Endothelial cell (in vitro differentiated cells): ENCODE results near the gene SLC25A14. TPM values are rescaled to one million over a fixed set of nuclear protein-coding genes. Genes with fewer than 3 reads are reported as not detected.
A peak's percentile ranks its signal among the peaks of the same experiment; 100 is the strongest.

Experiments
- DNase-seq: peaks from one replicate; pipeline ENCODE4 v3.0.0; 2021; ENCODE audit warnings: low spot score
- H3K27ac Mint-ChIP-seq: one replicate; pipeline ENCODE4 v1.8.0; 2021; ENCODE audit warnings: mixed read lengths, inconsistent platforms; ENCODE audit not compliant: unreplicated experiment
- H3K27me3 Mint-ChIP-seq: one replicate; pipeline ENCODE4 v1.8.0; 2021; ENCODE audit warnings: mild to moderate bottlenecking, moderate library complexity, mixed read lengths, inconsistent platforms; ENCODE audit not compliant: unreplicated experiment
- H3K36me3 Mint-ChIP-seq: one replicate; pipeline ENCODE4 v1.8.0; 2021; ENCODE audit warnings: mild to moderate bottlenecking, low read depth, mixed read lengths, inconsistent platforms; ENCODE audit not compliant: unreplicated experiment
- H3K4me1 Mint-ChIP-seq: one replicate; pipeline ENCODE4 v1.8.0; 2021; ENCODE audit warnings: mild to moderate bottlenecking, mixed read lengths, inconsistent platforms; ENCODE audit not compliant: unreplicated experiment
- H3K4me3 Mint-ChIP-seq: one replicate; pipeline ENCODE4 v1.8.0; 2021; ENCODE audit warnings: mild to moderate bottlenecking, mixed read lengths, inconsistent platforms; ENCODE audit not compliant: unreplicated experiment
- H3K9me3 Mint-ChIP-seq: one replicate; pipeline ENCODE4 v1.8.0; 2021; ENCODE audit warnings: mixed read lengths, inconsistent platforms; ENCODE audit not compliant: unreplicated experiment
- long read RNA-seq: library from polyadenylated mRNA; unstranded; transcript quantifications from one replicate; pipeline ENCODE4 v2.0.0, GENCODE V29; 2020; ENCODE audit not compliant: unreplicated experiment
- total RNA-seq: library from RNA; stranded (reverse); fragmentation: NEBNext Ultra II Directional; extraction: Animal tissue kit (Norgen Biotek cat#: 25700); gene quantifications from one replicate; pipeline ENCODE4 v1.2.1, GENCODE V29; 2021; ENCODE audit not compliant: unreplicated experiment
- TF ChIP-seq, protein P1 (sequence below): fragments of 200-600 bp; sonication (generic); IDR thresholded peaks from one replicate; pipeline ENCODE4 v1.5.0; 2021; ENCODE audit warnings: antibody characterized with exemption; ENCODE audit not compliant: unreplicated experiment

Gene SLC25A14, protein sequence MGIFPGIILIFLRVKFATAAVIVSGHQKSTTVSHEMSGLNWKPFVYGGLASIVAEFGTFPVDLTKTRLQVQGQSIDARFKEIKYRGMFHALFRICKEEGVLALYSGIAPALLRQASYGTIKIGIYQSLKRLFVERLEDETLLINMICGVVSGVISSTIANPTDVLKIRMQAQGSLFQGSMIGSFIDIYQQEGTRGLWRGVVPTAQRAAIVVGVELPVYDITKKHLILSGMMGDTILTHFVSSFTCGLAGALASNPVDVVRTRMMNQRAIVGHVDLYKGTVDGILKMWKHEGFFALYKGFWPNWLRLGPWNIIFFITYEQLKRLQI
- 14.5 TPM for total RNA-seq
- long read RNA-seq, partial matches to known transcripts: 1 of 9 reads
- long read RNA-seq, other reads (novel, unspliced or antisense): 8 of 9 reads

DNA sequence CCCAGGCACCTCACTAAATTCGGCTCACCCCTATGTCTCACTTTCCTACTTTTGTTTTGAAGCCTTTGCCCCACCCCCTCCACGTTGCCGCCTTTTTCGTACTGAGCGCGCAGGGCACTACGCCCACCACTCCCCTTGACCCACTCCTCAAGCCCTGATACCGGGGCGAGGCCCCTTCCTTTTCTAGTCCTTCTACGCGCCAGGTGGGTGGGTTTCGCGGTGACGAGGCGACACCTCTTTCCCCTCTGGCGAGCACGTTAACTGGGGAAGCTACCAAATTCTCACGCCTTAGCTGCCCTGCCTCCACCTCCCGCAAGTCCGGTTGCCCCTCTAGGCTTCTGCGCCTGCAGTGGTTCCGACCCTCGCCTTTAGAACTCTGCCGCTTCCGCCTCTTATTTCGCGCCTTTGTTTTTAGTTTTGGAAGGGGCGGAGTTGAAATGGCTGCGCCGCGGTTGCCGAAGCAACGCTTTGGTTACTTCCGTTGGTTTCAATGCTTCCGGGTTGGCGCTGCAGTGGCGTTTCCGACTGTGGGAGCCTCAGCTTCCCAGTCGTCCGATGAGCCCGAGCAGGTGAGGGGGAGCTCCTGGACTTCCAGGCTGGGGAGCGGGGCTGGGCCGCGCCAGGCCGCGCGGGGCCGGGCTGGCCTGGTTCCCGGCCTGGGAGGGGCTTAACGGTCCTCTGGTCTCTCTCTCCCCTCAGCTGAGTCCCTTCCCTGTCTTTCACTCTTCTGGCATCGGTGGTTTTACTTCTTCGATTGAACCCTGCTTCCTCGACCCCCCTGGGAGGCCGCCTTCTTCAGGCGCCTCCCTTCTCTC lies at the start of gene SLC25A14:
Gene SLC25A14 (plus strand): TSS at position 512 of the 815 bp plus-strand sequence. CDS start 360 bp downstream, outside the sequence.
- DNase-seq: peak; percentile 60
- Mint-ChIP-seq H3K4me1 (peaks cover 4% of the 10 kb centered on the region), H3K4me3 (peak within 1 kb of the TSS; percentile 92), H3K36me3 (no peaks in the 10 kb centered on the region), H3K9me3 (no peaks in the 10 kb centered on the region), H3K27ac (peak within 1 kb of the TSS; percentile 95), H3K27me3 (peaks cover 8% of the 10 kb centered on the region)
- TF ChIP-seq, protein P1, sequence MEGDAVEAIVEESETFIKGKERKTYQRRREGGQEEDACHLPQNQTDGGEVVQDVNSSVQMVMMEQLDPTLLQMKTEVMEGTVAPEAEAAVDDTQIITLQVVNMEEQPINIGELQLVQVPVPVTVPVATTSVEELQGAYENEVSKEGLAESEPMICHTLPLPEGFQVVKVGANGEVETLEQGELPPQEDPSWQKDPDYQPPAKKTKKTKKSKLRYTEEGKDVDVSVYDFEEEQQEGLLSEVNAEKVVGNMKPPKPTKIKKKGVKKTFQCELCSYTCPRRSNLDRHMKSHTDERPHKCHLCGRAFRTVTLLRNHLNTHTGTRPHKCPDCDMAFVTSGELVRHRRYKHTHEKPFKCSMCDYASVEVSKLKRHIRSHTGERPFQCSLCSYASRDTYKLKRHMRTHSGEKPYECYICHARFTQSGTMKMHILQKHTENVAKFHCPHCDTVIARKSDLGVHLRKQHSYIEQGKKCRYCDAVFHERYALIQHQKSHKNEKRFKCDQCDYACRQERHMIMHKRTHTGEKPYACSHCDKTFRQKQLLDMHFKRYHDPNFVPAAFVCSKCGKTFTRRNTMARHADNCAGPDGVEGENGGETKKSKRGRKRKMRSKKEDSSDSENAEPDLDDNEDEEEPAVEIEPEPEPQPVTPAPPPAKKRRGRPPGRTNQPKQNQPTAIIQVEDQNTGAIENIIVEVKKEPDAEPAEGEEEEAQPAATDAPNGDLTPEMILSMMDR: no peak

DNA sequence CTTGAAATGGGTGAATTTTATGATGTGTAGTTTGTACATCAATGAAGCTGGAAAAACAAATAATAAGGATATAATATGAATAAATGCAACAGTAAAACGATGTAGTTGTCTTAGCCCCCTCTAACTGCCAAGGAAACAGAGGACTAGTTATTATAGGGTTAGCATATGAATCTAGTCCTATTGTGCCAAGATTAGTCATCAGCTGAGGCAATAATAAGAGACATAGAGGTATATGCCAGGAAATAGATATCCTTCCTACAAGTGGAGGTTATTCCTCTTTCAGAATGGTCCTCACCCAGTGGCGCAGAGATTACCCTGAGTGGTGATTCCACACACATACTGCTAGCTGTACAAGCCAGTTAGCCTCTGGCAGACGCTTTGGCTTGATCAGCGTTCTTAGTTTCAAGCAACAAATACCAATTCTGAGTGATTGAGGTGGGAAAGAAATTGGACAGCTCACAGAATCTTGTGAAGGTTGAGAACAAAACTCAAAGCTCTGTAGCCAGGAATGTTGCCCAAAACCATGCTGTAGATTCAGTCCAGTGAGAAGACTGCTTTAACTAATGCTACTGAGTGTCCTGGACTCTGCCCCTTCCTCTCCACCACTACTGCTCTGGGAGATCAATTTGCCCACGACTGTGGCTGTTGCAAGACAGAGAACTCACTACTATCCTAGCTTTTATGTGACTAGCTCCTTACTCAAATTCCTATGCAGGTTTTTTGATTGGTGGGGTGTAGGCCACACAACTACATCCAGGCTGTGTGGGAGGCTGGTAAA lies 44.0 kb upstream of the SLC25A14 start:
- H3K27me3 Mint-ChIP-seq: no peaks in the 10 kb centered on the region
- H3K9me3 Mint-ChIP-seq: no peaks in the 10 kb centered on the region
- no peak overlapping the region for H3K27ac Mint-ChIP-seq
- no peaks in the 10 kb centered on the region for H3K36me3 Mint-ChIP-seq
- TF ChIP-seq, protein P1: no peak
- no peak for DNase-seq
- no peaks in the 10 kb centered on the region for H3K4me1 Mint-ChIP-seq
- no peak overlapping the region for H3K4me3 Mint-ChIP-seq

DNA sequence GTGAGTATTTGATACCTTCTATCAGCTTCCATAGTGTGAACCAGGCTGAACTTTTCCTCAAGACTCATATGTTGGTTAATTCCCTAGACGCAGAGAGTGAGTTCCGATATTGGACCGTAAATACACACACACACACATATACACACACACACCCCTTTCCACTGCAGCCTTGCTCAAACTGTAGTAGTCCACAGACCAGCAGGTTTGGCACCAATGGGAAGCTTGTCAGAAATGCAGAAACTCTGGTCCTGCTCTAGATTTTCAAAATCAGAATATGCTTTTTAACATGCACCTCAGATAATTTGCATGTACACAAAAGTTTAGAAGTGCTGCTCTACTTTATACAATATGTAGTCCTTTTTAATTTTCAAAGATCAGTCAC lies 43.4 kb upstream of the SLC25A14 start:
- H3K9me3 Mint-ChIP-seq: no peaks in the 10 kb centered on the region

DNA sequence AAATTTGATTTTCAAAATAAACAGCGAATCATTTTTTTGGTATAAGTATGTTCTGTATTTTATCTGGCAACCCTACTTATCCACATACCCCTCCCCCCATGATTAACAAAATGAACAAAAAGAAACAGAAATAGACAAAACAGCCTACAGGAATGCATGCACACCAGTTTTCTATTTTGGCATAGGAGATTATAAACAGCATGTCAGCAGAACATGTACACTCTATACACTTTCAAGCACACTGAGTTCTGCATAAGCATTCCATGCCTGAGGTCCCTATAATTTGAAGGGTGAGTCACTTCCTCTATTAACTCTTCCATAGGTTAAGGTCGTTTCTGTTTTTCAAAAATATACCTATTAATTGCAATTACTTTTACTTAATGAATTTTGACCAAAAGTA lies 43.0 kb upstream of the SLC25A14 start:
- Mint-ChIP-seq H3K36me3 (no peaks in the 10 kb centered on the region), H3K9me3 (no peaks in the 10 kb centered on the region), H3K27me3 (no peaks in the 10 kb centered on the region), H3K27ac (no peak overlapping the region), H3K4me1 (no peaks in the 10 kb centered on the region), H3K4me3 (no peak overlapping the region)
- DNase-seq: no peak
- TF ChIP-seq, protein P1: no peak

More for the DNA sequence above, 43.4 kb upstream of the SLC25A14 start:
- H3K36me3 Mint-ChIP-seq: no peaks in the 10 kb centered on the region
- H3K4me1 Mint-ChIP-seq: no peaks in the 10 kb centered on the region
- DNase-seq: no peak
- no peak overlapping the region for H3K27ac Mint-ChIP-seq
- no peaks in the 10 kb centered on the region for H3K27me3 Mint-ChIP-seq
- no peak overlapping the region for H3K4me3 Mint-ChIP-seq
- TF ChIP-seq, protein P1: no peak
